HG02571 (cell line): ENCODE data around the gene ELP4.
"Not testable (repeated sequence)": the region's sequence is repeated elsewhere in the genome, so short reads cannot be mapped to it uniquely, and the experiment has no call there.

ENCODE experiments used
- ATAC-seq: cut with Tn5 transposase; IDR thresholded peaks from one replicate; pipeline ENCODE4 v1.9.1; 2021; ENCODE audit warnings: mild to moderate bottlenecking, moderate library complexity; ENCODE audit not compliant: unreplicated experiment

ELP4 gene

GRCh38 chr11:31535479-31535878, 25.9 kb downstream of the ELP4 start:
- no peak for ATAC-seq

- no peak for ATAC-seq
These were observed 33.3 kb downstream of the ELP4 start for GRCh38 chr11:31542862-31543261.

GRCh38 chr11:31555938-31556337, 46.4 kb downstream of the ELP4 start:
- ATAC-seq, result no peak

- ATAC-seq, result no peak
These were observed 48.4 kb downstream of the ELP4 start for GRCh38 chr11:31558001-31558400.

- ATAC-seq, result no peak
These were observed 51.4 kb downstream of the ELP4 start for GRCh38 chr11:31560842-31561476.

- ATAC-seq, result not testable (repeated sequence)
These were observed 55.0 kb downstream of the ELP4 start for GRCh38 chr11:31564517-31564916.

GRCh38 chr11:31574133-31574532, 64.6 kb downstream of the ELP4 start:
- ATAC-seq, result not testable (repeated sequence)

GRCh38 chr11:31575764-31576163, 66.2 kb downstream of the ELP4 start:
- not testable (repeated sequence) for ATAC-seq

- ATAC-seq, result not testable (repeated sequence)
These were observed 69.8 kb downstream of the ELP4 start for GRCh38 chr11:31579412-31579811.

GRCh38 chr11:31582697-31583096, 73.1 kb downstream of the ELP4 start:
- ATAC-seq, result no peak

- ATAC-seq, result no peak
These were observed 88.9 kb downstream of the ELP4 start for GRCh38 chr11:31598454-31598853.

- no peak for ATAC-seq
These were observed 92.2 kb downstream of the ELP4 start for GRCh38 chr11:31601635-31602282.

GRCh38 chr11:31606893-31607292, 97.3 kb downstream of the ELP4 start:
- no peak for ATAC-seq

- ATAC-seq, result no peak
These were observed 98.3 kb downstream of the ELP4 start for GRCh38 chr11:31607914-31608313.

- ATAC-seq, result no peak
These were observed 99.4 kb downstream of the ELP4 start for GRCh38 chr11:31608995-31609394.

GRCh38 chr11:31610544-31610943, 101.0 kb downstream of the ELP4 start:
- no peak for ATAC-seq

- no peak for ATAC-seq
These were observed 107.7 kb downstream of the ELP4 start for GRCh38 chr11:31617246-31617645.

- ATAC-seq, result no peak
These were observed 110.4 kb downstream of the ELP4 start for GRCh38 chr11:31619980-31620379.

- no peak for ATAC-seq
These were observed 110.9 kb downstream of the ELP4 start for GRCh38 chr11:31620434-31620833.

GRCh38 chr11:31625868-31626267, 116.3 kb downstream of the ELP4 start:
- ATAC-seq, result no peak

GRCh38 chr11:31628111-31628510, 118.5 kb downstream of the ELP4 start:
- ATAC-seq, result no peak

GRCh38 chr11:31636983-31637382, 127.4 kb downstream of the ELP4 start:
- no peak for ATAC-seq

- ATAC-seq, result no peak
These were observed 131.0 kb downstream of the ELP4 start for GRCh38 chr11:31640611-31641010.
